GM21360 (cell line): ENCODE data around the gene HSD3B1.

Source experiments
- ATAC-seq: cut with Tn5 transposase; IDR thresholded peaks from one replicate; pipeline ENCODE4 v1.9.1; 2021; ENCODE audit warnings: mild to moderate bottlenecking, moderate library complexity; ENCODE audit not compliant: unreplicated experiment

HSD3B1 gene

GRCh38 chr1:119506941-119507340 is at the start of gene HSD3B1:
HSD3B1 (plus strand) TSS chr1:119507210; CDS start chr1:119507477, 267 bp downstream.
- no peak for ATAC-seq

DNA sequence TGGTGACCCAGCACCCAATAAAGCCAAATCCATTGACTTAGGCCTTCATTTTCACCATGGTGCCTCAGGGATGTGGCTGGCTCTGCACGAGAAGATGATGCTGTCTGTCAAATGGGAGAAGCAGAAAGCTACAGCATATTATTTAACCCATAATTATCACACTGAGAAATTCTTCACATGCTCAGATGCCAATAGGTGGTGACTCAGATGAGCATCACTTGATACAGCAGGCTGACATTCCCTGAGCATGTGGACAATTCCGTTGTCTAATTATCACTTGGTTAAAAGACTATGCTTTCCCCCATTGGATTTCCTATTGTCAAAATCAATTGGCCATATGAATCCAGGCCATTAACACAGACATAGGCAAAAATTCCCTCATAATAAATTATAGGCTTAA is 44.0 kb upstream of the HSD3B1 start:
- ATAC-seq: no peak

DNA sequence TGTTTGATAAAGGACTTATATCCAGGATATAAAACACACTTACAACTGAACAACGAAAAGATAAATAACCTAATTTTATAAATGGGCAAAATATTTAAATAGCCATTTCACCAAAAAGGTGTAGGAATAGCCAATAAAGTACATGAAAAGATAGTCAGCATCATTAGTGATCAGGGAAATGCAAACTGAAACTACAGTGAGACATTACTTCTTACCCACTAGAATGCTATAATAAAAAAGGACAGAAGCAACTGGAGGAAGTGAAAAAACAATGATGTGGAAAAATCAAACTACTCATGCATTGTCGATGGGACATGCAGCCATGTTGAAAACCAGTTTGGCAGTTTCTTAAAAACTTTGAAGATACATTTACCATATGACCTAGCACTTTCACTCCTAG is 43.4 kb upstream of the HSD3B1 start:
- ATAC-seq: no peak

GRCh38 chr1:119466445-119466844 is 40.6 kb upstream of the HSD3B1 start:
- no peak for ATAC-seq

DNA sequence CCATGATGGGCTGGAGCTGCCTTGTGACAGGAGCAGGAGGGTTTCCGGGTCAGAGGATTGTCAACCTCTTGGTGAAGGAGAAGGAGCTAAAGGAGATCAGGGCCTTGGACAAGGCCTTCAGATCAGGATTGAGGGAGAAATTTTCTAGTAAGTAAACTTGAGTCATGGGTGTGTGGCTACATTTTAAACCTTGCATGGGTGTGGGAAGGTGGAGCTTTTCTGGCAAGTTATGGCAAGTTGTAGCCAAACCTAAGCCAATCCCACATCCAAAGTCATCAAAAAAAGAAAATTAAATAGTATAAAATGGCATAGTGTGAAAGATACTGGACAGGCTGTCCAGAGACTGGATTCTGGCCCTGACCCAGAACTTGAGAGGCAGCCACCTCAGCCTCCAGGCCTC is 39.8 kb upstream of the HSD3B1 start:
- ATAC-seq: no peak

- no peak for ATAC-seq
These were observed 38.9 kb upstream of the HSD3B1 start for GRCh38 chr1:119467857-119468668.

DNA sequence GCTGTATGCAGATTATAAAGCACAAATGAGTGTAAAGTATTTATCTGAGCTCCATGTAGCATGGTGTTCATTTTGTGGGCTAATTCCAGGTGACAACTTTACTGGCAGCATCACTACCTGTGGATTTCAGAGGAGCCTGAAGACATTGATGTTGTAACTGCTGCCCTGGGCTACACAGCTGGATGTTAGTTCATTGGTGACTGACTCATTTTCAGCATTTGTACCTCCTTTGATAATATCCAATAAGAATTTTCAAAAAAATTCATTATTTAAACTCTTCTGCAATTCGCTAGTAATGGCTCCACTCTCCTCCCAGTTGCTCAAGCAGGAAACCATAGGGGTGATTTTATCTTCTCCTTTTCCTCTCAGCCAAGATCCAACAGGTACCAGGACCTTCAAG is 37.3 kb upstream of the HSD3B1 start:
- no peak for ATAC-seq

GRCh38 chr1:119470377-119470776 is 36.6 kb upstream of the HSD3B1 start:
- ATAC-seq: no peak

DNA sequence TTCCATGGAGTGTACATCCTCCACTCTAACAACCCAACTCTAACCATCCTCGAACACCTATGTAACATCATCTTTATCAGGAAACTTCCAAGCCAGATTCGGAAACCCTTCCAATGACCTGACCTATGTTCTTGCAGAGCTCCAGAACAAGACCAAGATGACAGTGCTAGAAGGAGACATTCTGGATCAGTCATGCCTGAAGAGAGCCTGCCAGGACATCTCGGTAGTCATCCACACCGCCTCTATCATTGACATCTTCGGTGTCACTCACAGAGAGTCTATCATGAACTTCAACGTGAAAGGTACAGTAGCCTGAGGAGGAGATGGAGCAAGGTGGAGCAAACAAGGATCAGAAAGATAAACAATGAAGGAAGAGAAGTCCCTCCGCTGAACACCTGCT is 36.1 kb upstream of the HSD3B1 start:
- no peak for ATAC-seq

GRCh38 chr1:119471566-119471965 is 35.4 kb upstream of the HSD3B1 start:
- no peak for ATAC-seq

GRCh38 chr1:119472080-119472818 is 34.8 kb upstream of the HSD3B1 start:
- no peak for ATAC-seq

DNA sequence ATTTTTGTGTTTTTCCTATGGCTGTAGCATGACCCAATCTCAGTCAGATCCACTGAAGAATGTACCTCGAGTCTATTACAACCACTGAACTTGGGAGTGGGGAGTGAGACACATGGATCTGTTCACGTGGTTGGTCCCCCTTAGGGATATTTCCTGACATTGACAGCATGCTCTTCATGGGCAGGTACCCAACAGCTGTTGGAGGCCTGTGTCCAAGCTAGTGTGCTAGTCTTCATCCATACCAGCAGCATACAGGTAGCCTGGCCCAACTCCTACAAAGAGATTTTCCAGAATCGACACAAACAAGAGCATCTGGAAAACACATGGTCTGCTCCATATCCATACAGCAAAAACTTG is 34.2 kb upstream of the HSD3B1 start:
- no peak for ATAC-seq

GRCh38 chr1:119475866-119476439 is 31.1 kb upstream of the HSD3B1 start:
- no peak for ATAC-seq

DNA sequence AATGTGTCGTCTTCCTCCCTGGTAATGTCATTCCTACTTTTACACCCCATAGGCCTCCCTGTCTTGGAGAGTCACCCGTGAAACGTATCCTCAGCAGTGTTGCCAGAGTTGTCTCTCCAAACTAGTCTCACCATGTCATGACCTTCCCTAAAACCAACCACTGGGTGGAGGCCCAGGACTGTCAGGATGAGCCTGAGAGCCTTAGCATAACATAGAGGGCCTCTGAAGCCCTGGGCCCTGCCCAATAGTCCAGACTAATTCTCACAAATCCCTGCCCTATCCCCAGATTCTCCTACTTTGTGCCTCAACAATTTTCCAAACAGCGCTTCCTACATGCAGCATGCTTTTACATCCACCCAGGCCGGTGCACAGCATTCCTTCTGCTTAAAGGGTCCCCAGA is 29.3 kb upstream of the HSD3B1 start:
- ATAC-seq: no peak

- ATAC-seq: no peak
These were observed 26.8 kb upstream of the HSD3B1 start for GRCh38 chr1:119480175-119480574.

DNA sequence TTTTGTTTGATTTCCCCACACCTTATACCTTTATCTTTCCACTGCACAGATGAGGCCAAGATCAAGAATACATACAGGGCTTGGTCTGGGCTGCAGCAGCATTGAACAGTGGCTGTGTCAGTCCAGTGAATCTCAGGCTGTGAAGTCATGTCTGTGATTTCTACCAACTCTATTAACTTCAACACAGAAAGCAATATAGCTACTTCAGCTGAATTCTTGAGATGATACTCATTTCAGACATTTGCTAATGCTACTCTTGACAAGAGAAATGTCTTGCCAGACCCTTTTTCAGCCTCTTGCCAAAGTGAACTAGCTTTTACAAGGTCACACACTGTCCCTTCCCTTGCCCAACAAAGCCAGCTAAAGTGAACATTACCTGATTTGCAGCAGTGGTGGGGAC is 25.1 kb upstream of the HSD3B1 start:
- no peak for ATAC-seq

DNA sequence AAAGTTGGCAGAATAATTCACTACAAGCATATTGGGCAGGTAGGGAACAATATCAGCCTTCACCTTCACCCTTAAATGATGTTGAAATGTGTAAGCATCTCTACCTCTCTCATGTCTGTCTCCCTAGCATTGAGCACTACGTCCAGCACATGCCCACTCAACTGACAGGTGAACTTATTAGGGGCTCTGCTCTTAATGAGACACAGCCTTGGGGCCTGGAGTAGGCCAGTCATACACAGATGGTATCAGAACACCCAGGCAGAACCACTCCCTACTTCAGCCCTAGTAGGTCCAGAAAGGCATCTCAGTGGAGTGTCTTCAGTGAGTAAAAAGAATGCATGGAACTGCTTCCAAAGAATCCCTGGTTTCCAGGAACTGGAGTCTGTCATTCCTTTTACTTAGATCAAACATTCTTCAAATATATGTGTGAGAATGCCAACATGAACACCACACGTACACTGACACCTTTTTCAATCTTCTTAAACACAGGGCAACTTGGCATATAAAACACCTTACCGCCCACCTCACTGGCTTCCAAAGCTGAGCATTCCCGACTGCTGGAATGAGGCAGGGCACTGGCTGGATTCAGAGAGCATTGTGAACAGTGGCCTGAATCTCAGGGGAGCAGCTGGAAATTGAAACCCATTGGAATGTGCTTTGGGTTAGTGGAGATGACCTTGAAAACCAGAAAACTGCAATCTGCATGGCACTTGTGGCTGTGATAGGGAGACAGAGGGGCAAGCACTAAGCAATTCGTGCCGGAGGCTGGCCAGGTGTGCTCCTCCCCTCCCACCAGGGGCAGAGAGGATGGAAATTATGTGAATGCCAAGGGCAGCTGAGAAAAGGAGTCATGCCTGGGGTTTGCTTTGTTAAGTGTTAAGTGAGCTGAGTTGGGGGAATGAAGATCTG is 24.2 kb upstream of the HSD3B1 start:
- ATAC-seq: no peak

DNA sequence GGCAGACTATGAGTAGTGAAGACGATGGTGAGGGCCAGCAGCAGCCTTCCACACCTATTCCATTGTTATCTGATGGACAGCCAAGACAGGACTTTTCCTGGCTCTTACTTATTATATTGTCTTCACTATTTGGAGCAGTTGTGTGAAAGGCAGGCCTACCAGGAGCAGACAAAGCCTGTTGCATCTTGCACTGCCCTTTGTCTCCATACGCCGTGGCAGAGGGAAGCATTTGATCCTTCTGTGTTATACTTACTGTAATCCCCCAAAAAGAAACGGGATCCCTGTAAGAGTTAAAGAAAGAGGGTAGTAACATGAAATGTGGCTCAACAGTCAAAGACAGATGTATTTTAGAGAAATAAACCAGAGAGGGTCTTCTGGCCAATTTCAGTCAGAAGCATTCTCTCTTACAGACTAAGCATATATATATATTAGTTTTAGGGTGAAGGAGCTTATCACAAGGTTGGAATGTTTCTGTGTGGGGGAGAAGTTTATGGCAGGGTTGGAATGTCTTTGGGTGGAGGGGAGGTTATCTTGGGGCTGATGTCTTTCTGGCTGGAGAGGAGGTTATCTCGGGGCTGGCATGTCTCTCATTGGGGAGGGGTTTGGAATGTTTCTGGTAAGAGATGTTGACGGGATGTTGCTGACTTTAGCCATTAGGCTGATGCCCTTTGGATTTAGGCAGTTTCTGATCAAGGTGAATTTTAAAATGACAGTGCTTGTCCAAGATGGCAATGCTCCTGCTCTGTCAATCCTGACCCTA is 23.4 kb upstream of the HSD3B1 start:
- no peak for ATAC-seq

DNA sequence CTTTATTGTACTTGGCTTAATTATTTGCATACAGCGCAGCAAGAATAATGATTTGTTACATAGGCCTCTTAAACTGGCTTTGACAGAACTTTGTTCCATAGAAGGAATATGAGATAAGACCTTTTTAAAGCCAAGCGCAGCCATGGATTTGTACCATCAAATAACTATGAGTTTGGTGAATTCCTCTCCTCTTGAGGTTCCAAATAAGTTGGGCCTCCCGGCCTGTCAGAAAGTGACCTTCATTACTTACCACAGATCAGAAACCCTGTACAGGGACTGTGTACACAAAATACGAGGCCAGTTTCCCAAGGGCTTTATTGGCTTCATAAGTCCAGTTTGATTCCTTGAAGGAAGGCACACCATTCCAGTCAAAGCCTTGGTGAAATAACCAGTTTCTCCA is 21.8 kb upstream of the HSD3B1 start:
- no peak for ATAC-seq

GRCh38 chr1:119488216-119488615 is 18.8 kb upstream of the HSD3B1 start:
- ATAC-seq: no peak
